Epithelial cell of esophagus (primary cell): ENCODE measurements around the gene KRT5.
A peak's percentile ranks its signal among the peaks of the same experiment; 100 is the strongest.

Experiments used
- DNase-seq: peaks from one replicate; pipeline ENCODE4 v3.0.0; 2010; ENCODE audit warnings: low read depth
- H3K4me3 ChIP-seq: 2 replicates; pipeline ENCODE4 v1.5.1; 2011; ENCODE audit warnings: mild to moderate bottlenecking, low read length, control low read depth
- TF ChIP-seq, protein P1 (sequence below): IDR thresholded peaks from 2 replicates; pipeline ENCODE4 v1.5.1; 2011; ENCODE audit warnings: low read depth, mild to moderate bottlenecking, low read length, control low read depth, inconsistent platforms; ENCODE audit not compliant: insufficient read depth; ENCODE audit errors: missing control alignments

Gene KRT5

DNA sequence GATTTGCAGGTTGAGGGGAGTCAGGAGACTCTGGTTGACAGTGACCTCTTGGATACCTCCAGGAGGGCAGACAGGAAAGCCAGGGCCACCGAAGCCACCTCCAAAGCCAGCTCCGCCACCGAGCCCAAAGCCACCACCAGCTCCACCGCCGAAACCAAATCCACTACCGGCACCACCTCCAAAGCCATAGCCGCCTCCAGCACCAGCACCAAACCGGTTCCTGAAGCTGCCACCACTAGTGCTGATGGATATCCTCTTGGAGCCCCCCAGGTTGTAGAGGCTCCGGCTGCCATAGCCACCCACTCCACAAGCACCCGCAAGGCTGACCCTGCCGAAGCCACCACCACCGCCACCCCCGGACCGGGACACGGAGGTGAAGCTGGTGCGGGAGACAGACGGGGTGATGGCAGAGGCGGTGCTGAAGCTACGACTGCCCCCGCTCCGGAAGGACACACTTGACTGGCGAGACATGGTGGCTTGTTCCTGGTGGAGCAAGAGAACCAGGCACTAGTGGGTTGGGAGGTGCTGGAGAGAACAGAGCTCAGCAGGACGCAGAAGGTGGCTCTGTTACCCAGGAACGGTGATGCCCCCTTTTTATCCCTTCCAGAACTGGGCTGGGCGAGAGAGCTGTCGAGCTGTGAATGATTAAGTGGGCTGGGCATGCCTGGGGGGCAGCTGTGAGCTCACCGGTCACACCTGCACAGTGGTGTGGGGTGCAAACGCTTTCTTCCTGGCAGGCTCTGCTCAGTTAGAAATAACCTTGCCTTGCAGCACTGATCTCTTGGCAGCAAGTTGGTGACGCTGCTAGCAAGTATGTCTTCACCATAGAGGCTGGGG lies at the start of gene KRT5:
KRT5 (minus strand) TSS at position 569 of the 837 bp plus-strand sequence; CDS start at position 471, 98 bp downstream.
- TF ChIP-seq, protein P1, sequence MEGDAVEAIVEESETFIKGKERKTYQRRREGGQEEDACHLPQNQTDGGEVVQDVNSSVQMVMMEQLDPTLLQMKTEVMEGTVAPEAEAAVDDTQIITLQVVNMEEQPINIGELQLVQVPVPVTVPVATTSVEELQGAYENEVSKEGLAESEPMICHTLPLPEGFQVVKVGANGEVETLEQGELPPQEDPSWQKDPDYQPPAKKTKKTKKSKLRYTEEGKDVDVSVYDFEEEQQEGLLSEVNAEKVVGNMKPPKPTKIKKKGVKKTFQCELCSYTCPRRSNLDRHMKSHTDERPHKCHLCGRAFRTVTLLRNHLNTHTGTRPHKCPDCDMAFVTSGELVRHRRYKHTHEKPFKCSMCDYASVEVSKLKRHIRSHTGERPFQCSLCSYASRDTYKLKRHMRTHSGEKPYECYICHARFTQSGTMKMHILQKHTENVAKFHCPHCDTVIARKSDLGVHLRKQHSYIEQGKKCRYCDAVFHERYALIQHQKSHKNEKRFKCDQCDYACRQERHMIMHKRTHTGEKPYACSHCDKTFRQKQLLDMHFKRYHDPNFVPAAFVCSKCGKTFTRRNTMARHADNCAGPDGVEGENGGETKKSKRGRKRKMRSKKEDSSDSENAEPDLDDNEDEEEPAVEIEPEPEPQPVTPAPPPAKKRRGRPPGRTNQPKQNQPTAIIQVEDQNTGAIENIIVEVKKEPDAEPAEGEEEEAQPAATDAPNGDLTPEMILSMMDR, result no peak

DNA sequence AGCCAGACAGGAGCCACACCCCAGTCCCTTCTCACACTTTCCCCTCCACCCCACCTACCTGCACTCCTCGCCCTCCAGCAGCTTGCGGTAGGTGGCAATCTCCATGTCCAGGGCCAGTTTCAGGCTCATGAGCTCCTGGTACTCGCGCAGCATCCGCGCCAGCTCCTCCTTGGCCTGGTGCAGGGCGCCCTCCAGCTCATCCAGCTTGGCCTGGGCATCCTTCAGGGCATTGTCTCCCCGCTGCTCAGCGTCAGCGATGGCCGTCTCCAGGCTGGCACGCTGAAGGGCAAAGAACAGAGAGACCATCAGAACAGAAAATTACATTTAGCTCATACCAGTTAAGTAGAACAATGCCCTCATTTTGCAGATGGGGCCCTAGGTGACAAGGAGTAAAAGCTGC lies 47.9 kb upstream of the KRT5 start:
- no peak overlapping the region for H3K4me3 ChIP-seq
- DNase-seq, result no peak
- TF ChIP-seq, protein P1, result no peak

More for the DNA sequence above, at the start of gene KRT5:
- H3K4me3 ChIP-seq, result peak within 1 kb of the TSS; percentile 75
- peak; percentile 100 for DNase-seq

DNA sequence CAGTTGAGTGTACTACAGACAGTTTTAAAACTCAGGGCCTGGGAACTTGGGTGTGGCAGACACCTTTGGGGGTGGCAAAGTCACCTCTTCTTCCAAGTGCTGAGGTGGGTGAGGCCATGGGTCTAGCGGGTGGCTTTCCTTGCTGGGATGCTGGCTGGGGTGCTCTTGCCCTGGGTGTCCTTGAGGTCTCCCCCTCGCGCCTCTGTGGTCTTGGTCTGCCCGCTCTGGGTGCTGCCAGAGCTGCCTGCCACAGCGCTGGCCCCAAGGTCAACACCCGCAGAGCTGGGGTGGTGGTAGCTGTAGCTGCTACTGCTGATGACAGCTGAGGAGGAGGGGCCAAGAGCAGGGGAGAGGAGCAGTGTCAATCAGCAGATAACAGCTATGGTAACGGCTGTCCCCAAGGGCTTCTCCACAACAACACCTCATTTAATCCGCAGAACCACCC lies 46.7 kb upstream of the KRT5 start:
- TF ChIP-seq, protein P1, result no peak
- H3K4me3 ChIP-seq, result no peak overlapping the region
- no peak for DNase-seq

DNA sequence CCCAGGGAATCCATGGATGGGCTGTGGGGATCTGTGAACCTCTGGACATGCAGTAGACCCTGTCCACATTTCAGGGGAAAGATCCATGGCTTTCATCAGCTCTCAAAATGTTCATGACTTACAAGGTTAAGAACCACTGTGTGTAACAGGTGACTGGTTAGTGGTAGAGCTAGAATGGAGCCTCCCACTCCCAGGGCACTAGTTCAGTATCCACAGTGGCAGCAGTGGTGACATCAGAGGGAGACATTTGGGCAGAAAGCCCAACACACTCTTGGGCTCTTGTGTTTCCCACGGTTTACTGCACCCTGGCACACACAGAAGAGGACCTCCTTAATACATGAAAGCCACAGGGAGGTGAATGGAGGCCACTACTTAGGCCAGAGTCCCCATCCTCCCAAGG lies 44.4 kb upstream of the KRT5 start:
- no peak for DNase-seq
- H3K4me3 ChIP-seq, result no peak overlapping the region
- TF ChIP-seq, protein P1, result no peak

DNA sequence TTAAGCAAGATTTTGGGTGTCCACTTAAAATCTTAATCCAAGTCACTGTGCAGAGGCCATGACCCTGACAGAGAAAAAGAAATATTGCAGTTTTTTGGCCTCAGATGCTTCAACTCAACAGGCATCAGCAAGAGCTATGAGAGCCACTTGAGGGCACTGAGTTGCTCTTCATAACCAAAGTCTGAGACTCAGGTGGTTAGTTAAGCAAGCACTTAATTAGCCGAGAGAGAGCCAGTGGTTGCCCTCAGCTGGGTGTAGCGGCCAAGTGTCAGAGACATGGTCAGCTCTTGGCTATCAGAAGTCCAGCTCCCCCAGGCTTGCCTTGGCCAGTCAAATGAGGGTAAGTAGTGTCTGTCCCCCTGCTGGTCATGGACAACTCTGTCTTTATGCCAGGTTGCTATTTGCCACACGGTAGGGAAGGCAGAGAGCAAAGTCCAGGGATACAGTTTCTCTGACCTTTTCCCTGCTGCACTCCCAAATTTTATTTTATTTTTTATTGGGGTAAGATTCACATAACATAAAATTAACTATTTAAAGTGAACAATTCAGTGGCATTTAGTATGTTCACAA lies 41.8 kb upstream of the KRT5 start:
- no peak for DNase-seq
- TF ChIP-seq, protein P1, result peak; percentile 33
- H3K4me3 ChIP-seq, result no peak overlapping the region

DNA sequence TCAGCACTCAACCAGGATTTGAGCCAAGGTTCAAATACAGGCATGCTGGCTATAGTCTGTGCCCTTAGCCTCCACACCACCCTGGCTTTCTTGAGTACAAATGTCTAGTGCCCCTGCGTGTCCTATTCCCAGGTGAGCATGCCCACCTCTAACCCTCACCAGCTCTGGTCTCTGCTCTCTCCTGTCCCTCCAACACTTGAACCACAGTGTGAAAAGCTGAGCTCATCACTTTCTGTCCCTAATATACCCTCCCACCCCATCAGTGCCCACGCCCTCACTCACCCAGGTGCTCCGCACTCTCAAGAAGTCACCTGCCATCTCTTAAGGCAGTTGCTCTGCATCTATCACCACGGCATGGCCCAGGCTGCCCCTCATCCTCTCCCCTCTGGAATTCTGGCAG lies 39.8 kb upstream of the KRT5 start:
- TF ChIP-seq, protein P1, result no peak
- H3K4me3 ChIP-seq, result no peak overlapping the region
- DNase-seq, result no peak
